Hepatocyte (in vitro differentiated cells): ENCODE results near the gene PRDM10. TPM values are rescaled to one million over a fixed set of nuclear protein-coding genes. Genes with fewer than 3 reads are reported as not detected.

ENCODE experiments used
- DNase-seq: peaks from one replicate; pipeline ENCODE4 v3.0.0-alpha.2; 2016; ENCODE audit warnings: low spot score
- H2AFZ ChIP-seq: fragments of 200-600 bp; sonication (generic); 2 replicates; pipeline ENCODE4 v1.6.0; 2016; ENCODE audit warnings: antibody characterized with exemption, mild to moderate bottlenecking
- H3K27ac ChIP-seq: fragments of 200-600 bp; sonication (generic); 2 replicates; pipeline ENCODE4 v1.5.1; 2016; ENCODE audit warnings: mild to moderate bottlenecking
- H3K27me3 ChIP-seq: fragments of 200-600 bp; sonication (generic); 2 replicates; pipeline ENCODE4 v1.6.1; 2016
- H3K36me3 ChIP-seq: fragments of 200-600 bp; sonication (generic); replicated peaks from 2 replicates; pipeline ENCODE4 v1.5.1; 2016; ENCODE audit warnings: low read depth; ENCODE audit not compliant: insufficient read depth
- H3K4me1 ChIP-seq: fragments of 200-600 bp; sonication (generic); 2 replicates; pipeline ENCODE4 v1.5.1; 2016; ENCODE audit warnings: mild to moderate bottlenecking, moderate library complexity; ENCODE audit not compliant: insufficient read depth
- H3K4me2 ChIP-seq: fragments of 200-600 bp; sonication (generic); 2 replicates; pipeline ENCODE4 v1.6.0; 2016
- H3K4me3 ChIP-seq: fragments of 200-600 bp; sonication (generic); 2 replicates; pipeline ENCODE4 v1.5.1; 2016; ENCODE audit warnings: mild to moderate bottlenecking
- H3K79me2 ChIP-seq: fragments of 200-600 bp; sonication (generic); 2 replicates; pipeline ENCODE4 v1.6.0; 2017; ENCODE audit warnings: mild to moderate bottlenecking
- H3K9me2 ChIP-seq: fragments of 200-600 bp; sonication (generic); replicated peaks from 2 replicates; pipeline ENCODE4 v1.6.0; 2017; ENCODE audit warnings: mild to moderate bottlenecking; ENCODE audit not compliant: insufficient read depth
- H3K9me3 ChIP-seq: fragments of 200-600 bp; sonication (generic); 2 replicates; pipeline ENCODE4 v1.5.1; 2016; ENCODE audit warnings: low read depth, mild to moderate bottlenecking
- H4K20me1 ChIP-seq: fragments of 200-600 bp; sonication (generic); 2 replicates; pipeline ENCODE4 v1.6.0; 2016; ENCODE audit warnings: mild to moderate bottlenecking; ENCODE audit not compliant: insufficient read depth, poor library complexity, severe bottlenecking
- CTCF ChIP-seq: fragments of 200-600 bp; sonication (generic); IDR thresholded peaks from 2 replicates; pipeline ENCODE4 v1.5.1; 2016; ENCODE audit warnings: antibody characterized with exemption, mild to moderate bottlenecking; ENCODE audit not compliant: poor library complexity
- EZH2 ChIP-seq: fragments of 200-600 bp; sonication (generic); IDR thresholded peaks from 2 replicates; pipeline ENCODE4 v1.6.1; 2016; ENCODE audit warnings: antibody characterized with exemption, mild to moderate bottlenecking, borderline replicate concordance
- EZH2phosphoT487 ChIP-seq: fragments of 200-600 bp; sonication (generic); IDR thresholded peaks from one replicate; pipeline ENCODE4 v1.6.1; 2018; ENCODE audit warnings: antibody characterized with exemption, mild to moderate bottlenecking, low read depth, moderate library complexity; ENCODE audit not compliant: unreplicated experiment, severe bottlenecking
- WGBS: methylation state at CpG from one replicate; pipeline ENCODE4 v1.1.6; 2016; ENCODE audit warnings: low lambda C conversion rate; ENCODE audit errors: missing lambda C conversion rate; 5-methylcytosine and 5-hydroxymethylcytosine counted together
- polyA plus RNA-seq: library from polyadenylated mRNA; unstranded; fragments of >200 nt; fragmentation: Nextera tagmentation; extraction: Ambion mirVana; gene quantifications from 2 replicates; pipeline ENCODE4 v1.2.1, GENCODE V29; 2016
- total RNA-seq: library from RNA; depleted of rRNA; stranded (reverse); fragments of >200 nt; gene quantifications from 2 replicates; pipeline ENCODE4 v1.2.3, GENCODE V29; 2014

The PRDM10 gene
- total and polyA plus RNA-seq, 2 experiments from 2014 or later: 3.8 to 7.1 TPM

GRCh38 chr11:129884581-129884980, 118.1 kb downstream of the PRDM10 start:
- Histone ChIP-seq H3K79me2 (no peaks in the 10 kb centered on the region), H3K9me3 (no peaks in the 10 kb centered on the region), H3K4me3 (no peak overlapping the region), H3K4me2 (no peak overlapping the region), H3K9me2 (no peaks in the 10 kb centered on the region), H4K20me1 (no peaks in the 10 kb centered on the region), H3K27ac (no peak overlapping the region), H3K4me1 (no peaks in the 10 kb centered on the region), H3K36me3 (no peaks in the 10 kb centered on the region), H3K27me3 (no peaks in the 10 kb centered on the region), H2AFZ (no peak overlapping the region)
- 97% methylated on average over 8 of the region's 8 CpGs for WGBS
- no peak for DNase-seq
- TF ChIP-seq EZH2 (no peak), EZH2phosphoT487 (no peak), CTCF (no peak)

- no peak overlapping the region for H3K27ac ChIP-seq
- peak; percentile 56 for DNase-seq
- no peak overlapping the region for H3K4me2 ChIP-seq
- WGBS: 76% methylated on average over 9 of the region's 9 CpGs
- H3K79me2 ChIP-seq: no peaks in the 10 kb centered on the region
- no peak overlapping the region for H2AFZ ChIP-seq
- no peaks in the 10 kb centered on the region for H3K9me2 ChIP-seq
- no peaks in the 10 kb centered on the region for H3K36me3 ChIP-seq
- H3K4me1 ChIP-seq: no peaks in the 10 kb centered on the region
- no peak overlapping the region for H3K4me3 ChIP-seq
- no peaks in the 10 kb centered on the region for H4K20me1 ChIP-seq
- H3K9me3 ChIP-seq: no peaks in the 10 kb centered on the region
- no peaks in the 10 kb centered on the region for H3K27me3 ChIP-seq
- TF ChIP-seq EZH2: no peak
- no peak for TF ChIP-seq EZH2phosphoT487
- TF ChIP-seq CTCF: peak; percentile 44
Observed at GRCh38 chr11:129881570-129882170, 121.0 kb downstream of the PRDM10 start.

- no peaks in the 10 kb centered on the region for H3K79me2 ChIP-seq
- no peak overlapping the region for H2AFZ ChIP-seq
- H3K9me3 ChIP-seq: no peaks in the 10 kb centered on the region
- no peak overlapping the region for H3K4me3 ChIP-seq
- DNase-seq: no peak
- no peaks in the 10 kb centered on the region for H3K36me3 ChIP-seq
- H3K27ac ChIP-seq: no peak overlapping the region
- no peaks in the 10 kb centered on the region for H3K4me1 ChIP-seq
- H4K20me1 ChIP-seq: no peaks in the 10 kb centered on the region
- no peak overlapping the region for H3K4me2 ChIP-seq
- no peaks in the 10 kb centered on the region for H3K9me2 ChIP-seq
- no peaks in the 10 kb centered on the region for H3K27me3 ChIP-seq
- no peak for TF ChIP-seq CTCF
- TF ChIP-seq EZH2: no peak
- no peak for TF ChIP-seq EZH2phosphoT487
- 88% methylated on average over 3 of the region's 3 CpGs for WGBS
Observed at GRCh38 chr11:129880311-129880710, 122.3 kb downstream of the PRDM10 start.
